Measurements from ENCODE around the gene DNAJB6.
"Not testable (repeated sequence)": the region's sequence is repeated elsewhere in the genome, so short reads cannot be mapped to it uniquely, and the experiment has no call there.

Gene DNAJB6

DNA sequence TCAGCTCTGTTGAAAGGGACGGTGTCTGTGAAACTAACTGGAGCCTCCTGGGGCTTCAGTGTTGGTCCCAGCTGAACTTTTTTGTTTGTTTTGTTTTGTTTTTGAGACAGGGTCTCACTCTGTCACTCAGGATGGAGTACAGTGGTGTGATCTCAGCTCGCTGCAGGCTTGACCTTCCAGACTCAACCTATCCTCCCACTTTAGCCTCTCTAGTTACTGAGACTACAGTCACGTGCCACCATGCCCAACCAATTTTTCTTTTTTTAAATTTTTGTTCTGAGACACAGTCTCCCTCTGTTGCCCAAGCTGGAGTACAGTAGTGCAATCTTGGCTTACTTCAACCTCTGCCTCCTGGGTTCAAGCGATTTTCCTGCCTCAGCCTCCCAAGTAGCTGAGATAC, 13.4 kb upstream of the DNAJB6 start:
- DNase-seq (ENCODE audit: low read depth, low spot score): no peak

DNA sequence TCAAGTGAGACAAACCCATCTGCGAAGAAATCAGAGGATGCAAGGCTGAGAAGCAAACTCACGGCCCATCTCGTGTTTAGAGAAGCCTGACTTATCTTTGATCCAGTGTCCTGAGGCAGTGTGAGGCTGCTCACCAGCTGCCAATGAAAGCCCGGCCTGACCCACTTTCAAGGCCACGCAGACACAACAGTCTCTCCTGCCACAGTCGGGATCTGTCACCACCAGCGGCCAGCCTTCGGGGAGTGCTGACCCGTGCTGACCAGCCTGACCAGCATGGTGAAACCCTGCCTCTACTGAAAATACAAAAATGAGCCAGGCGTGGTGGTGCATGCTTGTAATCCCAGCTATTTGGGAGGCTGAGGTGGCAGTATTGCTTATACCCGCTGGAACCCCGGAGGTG, 7.4 kb upstream of the DNAJB6 start:
- no peak for DNase-seq (ENCODE audit: low read depth, low spot score)

DNA sequence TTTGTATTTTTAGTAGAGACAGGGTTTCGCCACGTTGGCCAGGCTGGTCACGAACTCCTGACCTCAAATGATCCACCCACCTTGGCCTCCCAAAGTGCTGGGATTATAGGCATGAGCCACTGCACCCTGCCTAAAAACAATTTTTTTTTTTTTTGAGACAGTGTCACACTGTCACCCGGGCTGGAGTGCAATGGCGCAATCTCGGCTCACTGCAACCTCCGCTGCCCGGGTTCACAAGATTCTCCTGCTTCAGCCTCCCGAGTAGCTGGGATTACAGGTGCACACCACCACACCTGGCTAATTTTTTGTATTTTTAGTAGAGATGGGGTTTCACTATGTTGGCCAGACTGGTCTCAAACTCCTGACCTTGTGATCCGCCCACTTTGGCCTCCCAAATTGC, 6.2 kb upstream of the DNAJB6 start:
- not testable (repeated sequence) for DNase-seq (ENCODE audit: low read depth, low spot score)

DNA sequence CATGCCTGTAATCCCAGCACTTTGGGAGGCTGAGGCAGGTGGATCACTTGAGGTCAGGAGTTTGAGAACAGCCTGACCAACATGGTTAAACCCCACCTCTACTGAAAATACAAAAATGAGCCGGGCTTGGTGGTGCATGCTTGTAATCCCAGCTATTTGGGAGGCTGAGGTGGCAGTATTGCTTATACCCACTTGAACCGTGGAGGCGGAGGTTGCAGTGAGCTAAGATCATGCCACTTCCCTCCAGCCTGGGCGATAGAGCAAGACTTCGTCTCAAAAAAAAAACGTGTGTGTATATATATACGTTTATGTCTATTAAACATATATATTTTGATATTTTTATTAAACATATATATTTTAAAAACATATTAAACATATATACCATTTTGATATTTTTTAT, 5.8 kb upstream of the DNAJB6 start:
- not testable (repeated sequence) for DNase-seq (ENCODE audit: low read depth, low spot score)

DNA sequence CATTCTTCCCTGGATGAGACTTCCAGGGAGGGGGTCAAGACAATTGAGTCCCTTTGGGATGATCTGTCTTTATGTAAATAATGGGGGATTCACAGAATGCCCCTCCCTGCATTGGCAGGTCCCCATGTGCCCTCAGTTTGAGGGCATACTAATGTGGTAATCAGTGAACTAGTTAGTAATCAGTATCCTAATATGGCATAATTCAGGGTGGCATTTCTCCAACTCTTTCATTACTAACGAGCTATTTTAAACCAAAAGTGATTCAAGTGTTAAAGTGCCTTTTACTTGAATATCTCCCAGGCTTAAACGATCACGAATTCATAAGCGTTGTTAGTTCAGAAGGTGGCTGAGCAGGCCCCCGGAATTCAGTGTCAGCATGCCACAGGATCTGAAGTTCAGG, 1.6 kb upstream of the DNAJB6 start:
- no peak for DNase-seq (ENCODE audit: low read depth, low spot score)

DNA sequence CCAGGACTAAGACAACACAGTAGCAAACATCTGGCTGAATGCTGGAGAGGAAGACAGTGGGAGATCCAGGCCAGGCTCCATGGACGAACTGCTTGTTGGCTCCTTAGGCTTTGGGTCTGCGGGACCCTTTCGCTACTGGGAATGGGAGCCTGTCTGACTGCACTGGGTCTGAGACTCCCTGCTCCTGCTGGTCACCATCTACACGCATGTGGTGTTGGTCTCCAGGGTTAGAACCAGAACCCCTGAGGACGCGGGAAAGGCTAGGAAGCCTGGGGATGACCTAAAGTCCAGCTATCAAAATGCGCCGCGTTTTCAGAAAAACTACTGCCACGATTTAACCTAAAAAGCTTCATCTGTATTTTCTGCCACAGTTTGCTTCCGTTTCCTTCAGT, 817 bp upstream of the DNAJB6 start:
- no peak for DNase-seq (ENCODE audit: low read depth, low spot score)

DNA sequence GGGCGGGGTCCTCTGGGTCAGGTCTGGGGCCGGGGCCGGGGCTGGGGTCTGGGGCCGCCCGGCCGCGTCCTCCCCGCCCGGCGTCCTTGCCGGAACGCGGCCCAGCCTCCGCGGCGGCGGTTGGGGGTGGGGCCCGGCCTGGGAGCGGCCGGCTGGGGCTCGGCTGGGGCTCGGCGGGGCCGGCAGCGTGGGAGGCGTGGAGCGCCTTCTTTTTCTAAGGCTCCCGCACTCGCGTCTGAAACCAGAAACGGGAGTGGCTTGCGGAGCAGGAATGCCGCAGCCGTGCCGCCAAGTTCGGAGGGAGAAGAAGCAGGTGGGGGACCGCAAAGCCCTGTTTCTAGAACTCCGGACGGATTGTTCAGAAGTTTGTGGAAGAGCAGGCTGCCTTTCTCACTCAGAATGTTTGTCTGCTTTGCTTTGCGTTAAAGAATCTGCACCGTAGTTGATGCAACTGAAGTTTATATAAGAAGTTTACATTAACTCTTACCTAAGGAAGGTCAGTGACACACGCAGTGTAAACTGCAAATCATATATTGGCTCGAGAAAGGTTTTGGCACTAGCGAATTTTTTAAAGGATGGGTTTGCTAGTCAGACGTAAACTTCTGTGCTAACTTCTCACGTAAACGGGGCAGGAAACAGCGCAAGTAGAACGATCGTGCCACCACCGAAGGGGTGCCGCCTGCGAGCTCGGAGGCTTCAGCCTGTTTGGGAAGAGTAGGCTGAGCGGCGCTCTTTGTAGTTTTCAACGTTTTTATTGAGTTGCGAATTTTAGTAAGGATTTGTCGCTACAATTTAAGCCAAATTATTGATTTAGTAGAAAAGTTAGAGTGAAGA, 729 bp downstream of the DNAJB6 start:
- DNase-seq (ENCODE audit: low read depth, low spot score): no peak

DNA sequence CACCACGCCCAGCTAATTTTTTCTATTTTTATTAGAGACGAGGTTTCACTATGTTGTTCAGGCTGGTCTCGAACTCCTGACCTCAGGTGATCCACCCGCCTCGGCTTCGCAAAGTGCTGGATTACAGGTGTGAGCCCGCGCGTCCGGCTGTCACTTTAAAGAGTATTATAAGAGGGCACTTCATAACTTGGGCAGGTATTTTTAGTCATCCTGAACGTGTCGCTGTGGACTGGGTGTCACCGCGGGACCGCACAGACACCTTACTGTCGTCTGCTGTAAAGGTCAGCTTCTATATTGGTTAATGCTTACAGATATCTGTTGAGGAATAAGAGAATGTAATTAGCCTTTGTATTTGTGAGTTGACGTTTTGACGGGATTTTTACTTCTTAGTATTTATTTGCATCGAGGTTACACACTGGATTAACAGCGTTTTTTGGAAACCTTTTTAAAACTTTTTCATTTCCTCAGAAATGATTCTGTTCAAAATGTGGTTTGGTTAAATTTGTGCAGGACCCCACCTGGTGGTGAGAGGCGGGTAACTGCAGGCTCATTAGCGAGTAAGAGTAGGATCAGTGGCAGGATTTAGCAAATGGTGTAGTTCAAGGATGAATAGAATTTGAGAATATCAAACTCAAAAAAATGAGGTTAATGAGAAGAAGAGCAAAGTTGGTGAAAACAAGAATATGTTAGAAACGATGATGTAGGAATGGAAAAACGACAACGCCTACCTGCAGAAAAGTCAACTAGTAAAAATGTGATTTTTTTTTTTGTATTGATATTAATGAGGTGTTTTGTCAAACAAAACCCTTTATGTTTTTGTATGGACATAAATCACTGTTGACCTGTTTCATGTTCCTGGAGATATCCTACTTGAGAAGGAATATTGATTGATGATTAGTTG, 3.2 kb downstream of the DNAJB6 start:
- no peak for DNase-seq (ENCODE audit: low read depth, low spot score)

DNA sequence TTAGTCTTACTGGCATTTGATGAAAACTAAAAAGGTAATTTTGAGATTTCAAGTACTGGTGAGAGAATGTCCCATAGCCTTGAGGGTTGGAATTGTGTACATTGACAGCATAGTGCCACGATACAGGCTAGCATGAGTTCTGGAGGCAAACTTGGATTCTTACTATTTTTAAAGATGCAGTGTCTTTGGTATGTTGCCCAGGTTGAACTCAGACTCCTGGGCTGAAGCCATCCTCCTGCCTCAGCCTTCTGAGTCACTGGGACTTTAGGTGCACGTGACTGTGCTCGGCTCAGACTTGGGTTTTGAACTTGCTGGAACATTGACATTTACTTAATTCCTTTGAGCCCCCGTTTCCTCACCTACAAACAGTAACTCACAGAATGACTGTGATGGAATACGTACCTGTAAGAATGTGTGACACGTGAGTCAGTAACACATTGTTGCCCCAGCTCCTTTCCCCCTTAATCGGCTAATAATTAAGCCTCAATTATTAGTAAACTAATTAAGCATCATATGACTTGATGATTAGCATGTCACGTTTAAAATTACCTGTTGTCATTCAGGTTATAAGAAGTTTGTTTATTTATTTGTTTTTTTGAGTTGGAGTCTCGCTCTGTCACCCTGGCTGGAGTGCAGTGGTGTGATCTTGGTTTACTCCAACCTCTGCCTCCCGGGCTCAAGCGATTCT, 10.6 kb downstream of the DNAJB6 start:
- DNase-seq (ENCODE audit: low read depth, low spot score): no peak

DNA sequence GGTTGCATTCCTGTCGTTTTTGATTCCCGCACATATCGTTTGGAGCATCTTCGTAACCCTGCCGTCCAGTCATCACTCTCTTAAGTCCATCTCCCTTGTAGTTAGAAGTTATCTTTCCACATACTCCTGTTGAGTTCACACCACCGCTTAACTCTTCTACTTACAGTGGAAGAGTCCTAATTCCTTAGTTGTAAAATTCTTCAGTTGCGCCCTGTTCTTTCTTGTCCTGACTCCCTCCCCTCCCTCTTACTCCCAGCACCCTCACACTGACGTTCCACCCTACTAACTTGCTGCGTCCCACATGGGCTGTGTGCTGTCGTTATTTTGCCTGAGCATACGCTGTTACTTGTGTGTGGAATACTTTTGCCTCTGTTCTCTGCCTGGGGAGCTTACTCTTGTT, 11.7 kb downstream of the DNAJB6 start:
- no peak for DNase-seq (ENCODE audit: low read depth, low spot score)

DNA sequence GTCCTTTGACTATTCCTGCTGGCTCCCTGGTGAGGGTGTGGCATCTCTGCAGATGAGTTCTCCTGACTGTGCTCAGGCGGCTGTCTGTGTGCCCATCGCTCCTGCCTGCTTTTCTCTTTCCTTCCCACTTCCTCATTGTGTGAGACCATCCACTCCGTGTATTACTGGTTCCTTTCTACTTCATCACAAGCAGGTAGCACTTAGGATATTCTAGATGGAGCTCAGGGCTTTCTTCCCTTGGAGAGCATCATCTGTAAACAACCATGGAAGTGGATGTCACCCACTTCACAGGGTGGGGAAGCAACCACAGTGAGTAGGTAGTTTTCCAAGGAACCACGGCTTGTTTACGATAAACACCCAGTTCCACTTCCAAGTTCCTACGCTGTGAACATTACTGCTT, 15.7 kb downstream of the DNAJB6 start:
- DNase-seq (ENCODE audit: low read depth, low spot score): no peak

DNA sequence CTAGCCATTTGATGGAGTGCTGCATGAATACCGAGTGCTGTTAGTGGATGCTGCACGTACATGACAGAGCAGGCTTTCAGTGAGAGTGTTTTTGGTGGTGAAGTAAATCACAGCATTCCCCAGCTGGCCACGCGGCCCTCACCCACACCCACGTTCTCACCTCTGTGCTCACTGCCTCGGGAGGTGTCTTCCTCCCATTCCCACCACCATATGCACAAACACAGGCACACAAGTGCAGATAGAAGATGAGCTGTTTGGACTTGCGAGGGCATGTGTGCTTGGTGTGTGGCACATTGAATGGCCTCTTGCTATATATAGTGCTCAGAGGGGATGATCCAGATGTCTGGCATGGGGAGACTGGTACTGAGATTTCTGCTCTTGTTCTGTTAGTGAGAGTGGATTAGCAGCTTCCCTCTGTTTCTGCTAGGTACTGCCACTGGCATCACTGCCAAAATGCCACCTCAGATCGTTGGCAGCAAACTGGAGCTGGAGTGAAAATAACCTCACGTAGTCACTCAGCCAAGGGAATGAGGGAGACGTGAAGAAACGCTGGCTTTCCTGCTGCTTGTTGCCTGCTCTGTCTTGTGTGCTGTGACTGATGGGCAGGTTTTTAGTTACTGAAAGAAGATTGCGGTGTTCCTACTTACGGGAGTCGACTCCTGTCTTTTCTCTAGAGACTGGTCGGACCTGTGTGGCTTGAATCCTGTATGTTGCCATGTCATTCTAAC, 19.1 kb downstream of the DNAJB6 start:
- no peak for DNase-seq (ENCODE audit: low read depth, low spot score)

DNA sequence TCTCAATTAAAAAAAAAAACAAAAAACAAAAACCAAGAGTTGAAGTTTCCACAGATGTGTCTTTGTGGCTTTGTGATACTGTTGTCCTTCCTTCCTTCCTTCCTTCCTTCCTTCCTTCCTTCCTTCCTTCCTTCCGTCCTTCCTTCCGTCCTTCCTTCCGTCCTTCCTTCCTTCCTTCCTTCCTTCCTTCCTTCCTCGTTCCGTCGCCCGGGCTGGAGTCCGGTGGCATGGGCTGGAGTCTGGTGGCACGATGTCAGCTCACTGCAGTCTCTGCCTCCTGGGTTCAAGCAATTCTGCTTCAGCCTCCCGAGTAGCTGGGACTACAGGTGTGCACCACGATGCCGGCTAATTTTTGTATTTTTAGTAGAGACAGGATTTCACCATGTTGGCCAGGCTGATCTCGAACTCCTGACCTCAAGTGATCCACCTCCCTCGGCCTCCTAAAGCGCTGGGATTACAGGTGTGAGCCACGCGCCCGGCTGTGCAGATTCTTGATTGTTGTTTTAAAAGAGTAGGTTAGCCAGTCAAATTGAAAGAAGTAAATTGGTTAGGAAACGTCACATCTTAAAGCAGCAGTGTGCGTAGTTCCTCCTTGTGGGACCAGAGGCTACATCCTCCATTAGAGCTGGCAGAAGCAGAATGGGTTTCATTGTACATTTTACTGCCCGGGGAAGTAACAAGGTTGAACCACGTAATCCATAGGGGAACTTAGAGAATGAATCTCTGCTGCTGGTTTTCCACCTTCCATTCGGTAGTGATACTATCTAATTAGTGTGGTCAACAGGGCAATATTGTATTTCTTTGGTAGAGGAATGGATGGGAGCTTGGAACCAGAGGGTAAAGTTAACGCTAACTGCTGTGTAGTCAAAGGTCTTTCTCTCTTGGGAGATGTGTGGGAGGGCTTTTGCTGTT, 20.6 kb downstream of the DNAJB6 start:
- DNase-seq (ENCODE audit: low read depth, low spot score): no peak

DNA sequence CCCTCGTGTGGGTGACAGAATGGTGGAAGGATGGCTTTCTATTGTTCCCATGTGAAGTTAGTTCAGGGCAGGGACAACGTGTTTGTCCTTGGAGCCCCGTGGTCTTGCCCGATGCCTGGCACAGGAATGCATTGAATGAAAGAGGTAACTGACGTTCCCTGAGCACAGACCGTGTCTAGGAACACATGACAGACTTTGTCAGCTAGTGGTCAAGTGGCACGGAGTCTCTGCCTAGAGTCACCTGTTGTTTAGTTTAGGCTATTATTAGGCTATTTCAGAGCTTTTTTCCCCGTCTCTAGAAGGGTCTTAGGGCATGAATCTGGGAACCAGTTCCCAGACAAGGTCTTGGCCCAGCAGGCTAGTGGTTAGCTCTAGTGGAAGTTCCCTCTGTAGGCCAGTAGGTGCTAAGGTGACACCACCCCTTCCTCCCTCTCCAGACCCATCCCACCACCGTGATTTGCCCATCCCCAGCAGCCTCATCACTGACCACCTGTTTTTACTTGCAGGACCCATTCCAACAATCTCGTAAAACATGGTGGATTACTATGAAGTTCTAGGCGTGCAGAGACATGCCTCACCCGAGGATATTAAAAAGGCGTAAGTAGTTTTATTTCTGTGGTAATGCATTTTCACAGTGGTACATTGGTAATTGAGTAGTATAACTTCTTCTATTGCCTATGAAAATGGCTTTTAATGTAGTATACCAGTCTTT, 21.4 kb downstream of the DNAJB6 start:
- no peak for DNase-seq (ENCODE audit: low read depth, low spot score)

DNA sequence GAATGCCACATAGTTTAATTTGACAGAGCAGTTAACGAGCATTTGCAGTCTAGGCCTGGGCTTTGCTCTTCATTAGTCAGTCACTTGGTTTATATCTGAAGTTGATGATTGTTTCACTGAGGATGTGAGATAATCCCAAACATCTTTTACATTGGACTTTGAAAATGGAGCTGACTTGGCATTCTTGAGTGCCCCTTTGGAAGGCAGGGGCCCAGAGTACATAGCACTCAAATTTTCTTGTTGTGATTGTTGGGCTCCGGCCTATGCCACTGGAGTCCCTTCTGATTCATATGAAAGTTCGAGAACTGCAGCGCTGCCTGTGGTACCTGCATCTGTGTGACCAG, 21.9 kb downstream of the DNAJB6 start:
- DNase-seq (ENCODE audit: low read depth, low spot score): no peak

DNA sequence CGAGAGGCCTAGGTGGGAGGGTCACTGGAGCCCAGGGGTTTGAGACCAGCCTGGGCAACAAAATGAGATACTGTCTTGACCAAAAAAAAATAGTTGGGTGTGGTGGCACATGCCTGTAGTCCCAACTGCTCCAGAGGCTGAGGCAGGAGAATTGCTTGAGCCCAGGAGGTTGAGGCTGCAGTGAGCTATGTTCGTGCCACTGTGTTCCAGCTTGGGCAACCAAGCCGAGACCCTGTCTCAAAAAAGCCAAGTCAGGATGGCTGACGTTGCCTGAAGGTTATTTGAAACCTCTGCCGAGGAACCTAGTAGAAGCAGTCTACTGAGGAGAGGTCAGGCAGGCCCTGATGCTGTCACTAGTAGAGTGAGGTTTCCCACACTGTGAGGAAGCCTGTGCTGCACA, 22.8 kb downstream of the DNAJB6 start:
- DNase-seq (ENCODE audit: low read depth, low spot score): no peak

DNA sequence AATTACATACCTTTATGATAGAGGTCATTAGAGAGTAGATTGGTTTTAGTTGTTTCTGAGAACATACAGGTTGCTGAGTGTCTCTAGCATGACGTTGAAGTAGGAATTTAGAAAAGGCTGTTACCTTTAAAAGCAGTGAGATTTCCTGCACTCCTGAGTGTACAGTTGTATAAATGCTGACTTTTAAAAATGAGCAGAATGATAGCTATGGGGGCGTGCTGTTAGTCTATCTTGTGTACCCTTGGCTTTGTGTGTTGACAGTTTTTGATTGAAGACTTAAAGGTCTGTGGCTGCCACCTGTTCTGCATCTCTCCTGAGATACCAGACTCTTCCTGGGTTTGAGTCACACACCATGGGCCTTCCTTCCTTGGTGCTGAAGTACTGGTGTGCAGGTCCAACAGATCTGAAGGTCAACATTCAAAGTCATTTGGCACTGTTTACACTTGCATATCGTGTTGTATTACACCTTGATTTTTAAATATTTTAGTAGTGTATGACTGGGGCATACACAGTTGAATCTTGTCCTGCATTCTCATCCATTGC, 23.8 kb downstream of the DNAJB6 start:
- DNase-seq (ENCODE audit: low read depth, low spot score): no peak

DNA sequence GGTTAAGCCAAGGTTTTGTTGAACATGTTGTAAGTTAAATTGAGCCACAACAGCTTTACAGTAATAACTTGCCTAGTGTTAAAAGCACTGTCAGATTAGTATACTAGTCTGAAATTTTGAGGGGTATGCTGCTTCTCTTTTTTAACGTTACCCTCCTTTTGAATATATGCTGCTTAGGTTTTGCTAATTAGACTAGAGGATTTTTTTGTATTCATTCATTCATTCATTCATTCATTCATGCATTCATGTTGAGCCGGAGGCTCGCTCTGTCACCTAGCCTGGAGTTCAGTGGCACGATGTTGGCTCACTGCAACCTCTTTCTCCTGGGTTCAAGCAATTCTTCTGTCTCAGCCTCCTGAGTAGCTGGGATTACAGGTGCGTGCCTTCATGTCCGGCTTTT, 24.7 kb downstream of the DNAJB6 start:
- DNase-seq (ENCODE audit: low read depth, low spot score): no peak

DNA sequence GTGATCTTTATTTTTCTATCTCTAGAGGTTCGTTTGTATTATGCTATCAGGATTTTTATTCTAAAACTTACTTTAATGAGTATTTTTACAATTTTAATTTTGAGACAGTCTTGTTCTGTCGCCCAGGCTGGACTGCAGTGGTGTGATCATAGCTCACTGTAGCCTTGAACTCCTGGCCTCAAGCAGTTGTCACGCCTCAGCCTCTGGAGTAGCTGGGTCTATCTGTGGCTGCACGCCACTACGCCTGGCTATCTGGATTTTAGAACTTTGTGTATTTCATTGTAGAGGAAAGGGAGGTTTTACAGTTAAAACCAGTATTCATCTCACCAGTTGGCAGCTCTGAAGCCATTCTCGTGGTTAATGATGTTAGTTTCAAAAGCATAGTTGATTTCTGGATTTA, 25.9 kb downstream of the DNAJB6 start:
- DNase-seq (ENCODE audit: low read depth, low spot score): no peak

DNA sequence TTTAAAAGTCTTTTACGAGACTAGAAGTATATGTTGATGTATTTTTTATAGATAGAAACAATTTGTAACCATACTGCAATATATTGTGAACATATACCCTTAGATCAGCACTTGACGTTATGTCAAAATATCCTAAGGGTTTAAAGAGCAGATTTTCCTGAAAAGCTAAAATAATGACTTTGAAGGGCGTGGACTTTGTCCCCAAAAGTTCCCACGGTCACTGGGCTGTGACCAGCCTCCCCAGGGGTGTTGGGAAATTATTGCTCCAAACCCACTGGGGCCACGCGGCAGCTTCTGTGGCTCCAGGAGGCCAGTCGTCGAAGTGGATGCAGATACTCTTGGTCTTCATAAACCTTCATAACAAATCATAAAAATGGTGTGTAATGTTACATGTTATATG, 29.9 kb downstream of the DNAJB6 start:
- DNase-seq (ENCODE audit: low read depth, low spot score): no peak

Measured in smooth muscle cell of the brain vasculature (primary cell).